Peyer's patch (tissue), 4 donors: ENCODE results near the gene GPANK1.

Source experiments
- CTCF ChIP-seq, 6 experiments: fragments of 450-650 bp in 4 of 6; fragments of 200-600 bp in 2 of 6; sonication (generic) in 1 of 6; IDR thresholded peaks; one replicate each; pipeline ENCODE4 v1.5.1; 2017 to 2019; ENCODE audit warnings: antibody characterized with exemption in 6 of 6, mild to moderate bottlenecking in 3 of 6, moderate library complexity in 1 of 6
- POLR2A ChIP-seq, 2 donors: fragments of 450-650 bp; IDR thresholded peaks; one replicate each; pipeline ENCODE4 v1.5.1; 2017; ENCODE audit warnings: antibody characterized with exemption in 2 of 2, mild to moderate bottlenecking in 2 of 2, moderate library complexity in 2 of 2

- no peak for TF ChIP-seq CTCF (IDR thresholded peaks at IDR 0.05)
- no peak for TF ChIP-seq POLR2A (IDR thresholded peaks at IDR 0.05)
These were observed 32.4 kb downstream of the GPANK1 start for GRCh38 chr6:31632279-31632946.
